Suppressor macrophage treated with lipopolysaccharide for 4 hours (primary cell): ENCODE data around the gene RELB.
"Not testable (repeated sequence)": the region's sequence is repeated elsewhere in the genome, so short reads cannot be mapped to it uniquely, and the experiment has no call there.

Source experiments
- DNase-seq: peaks from one replicate; pipeline ENCODE4 v3.0.0-alpha.2; 2020

The RELB gene

GRCh38 chr19:45001087-45001739 lies at the start of gene RELB:
Gene RELB (plus strand): TSS chr19:45001464. CDS start chr19:45001580, 116 bp downstream.
- DNase-seq: peak; percentile 99

GRCh38 chr19:44954278-44954648 lies 47.0 kb upstream of the RELB start:
- no peak for DNase-seq

GRCh38 chr19:44954649-44955504 lies 46.4 kb upstream of the RELB start, which contains the start of gene CLPTM1:
Gene CLPTM1 (plus strand): TSS chr19:44955380. CDS start chr19:44955396, 16 bp downstream.
- DNase-seq: peak; percentile 99

- DNase-seq: peak; percentile 11
These were observed 45.5 kb upstream of the RELB start for GRCh38 chr19:44955505-44956439.

GRCh38 chr19:44957526-44957925 lies 43.7 kb upstream of the RELB start:
- no peak for DNase-seq

- no peak for DNase-seq
These were observed 43.2 kb upstream of the RELB start for GRCh38 chr19:44958090-44958489.

- DNase-seq: no peak
These were observed 41.6 kb upstream of the RELB start for GRCh38 chr19:44959691-44960090.

- no peak for DNase-seq
These were observed 40.1 kb upstream of the RELB start for GRCh38 chr19:44960906-44961728.

GRCh38 chr19:44961821-44962220 lies 39.4 kb upstream of the RELB start:
- DNase-seq: no peak

- DNase-seq: no peak
These were observed 33.1 kb upstream of the RELB start for GRCh38 chr19:44968118-44968517.

- no peak for DNase-seq
These were observed 32.6 kb upstream of the RELB start for GRCh38 chr19:44968670-44969069.

GRCh38 chr19:44969437-44969836 lies 31.8 kb upstream of the RELB start:
- DNase-seq: no peak

- not testable (repeated sequence) for DNase-seq
These were observed 29.8 kb upstream of the RELB start for GRCh38 chr19:44971451-44971850.

GRCh38 chr19:44972802-44973201 lies 28.5 kb upstream of the RELB start:
- DNase-seq: no peak

- no peak for DNase-seq
These were observed 27.1 kb upstream of the RELB start for GRCh38 chr19:44973982-44974735.

- peak; percentile 71 for DNase-seq
These were observed 26.4 kb upstream of the RELB start for GRCh38 chr19:44974857-44975256.

GRCh38 chr19:44975444-44975843 lies 25.8 kb upstream of the RELB start:
- DNase-seq: no peak

- no peak for DNase-seq
These were observed 17.3 kb upstream of the RELB start for GRCh38 chr19:44984005-44984404.

GRCh38 chr19:44985445-44985844 lies 15.8 kb upstream of the RELB start:
- no peak for DNase-seq

- DNase-seq: no peak
These were observed 14.9 kb upstream of the RELB start for GRCh38 chr19:44986389-44986788.

- no peak for DNase-seq
These were observed 14.1 kb upstream of the RELB start for GRCh38 chr19:44987148-44987675.
